OCI-LY1 (cell line): ENCODE results near the gene DUSP3.

ENCODE experiments used
- H2AFZ ChIP-seq: fragments of 200-600 bp; sonication (generic), shearing (Covaris generic); 2 replicates; pipeline ENCODE4 v1.6.0; 2014; ENCODE audit warnings: antibody characterized with exemption, mild to moderate bottlenecking, low read length
- H3F3A ChIP-seq: fragments of 200-600 bp; sonication (generic), shearing (Covaris generic); 2 replicates; pipeline ENCODE4 v1.6.0; 2014; ENCODE audit warnings: mild to moderate bottlenecking, antibody characterized with exemption, low read length, moderate library complexity; ENCODE audit not compliant: insufficient read depth
- H3K27ac ChIP-seq: fragments of 200-600 bp; sonication (generic); 2 replicates; pipeline ENCODE4 v1.5.1; 2014; ENCODE audit warnings: low read length, mixed run types, mild to moderate bottlenecking, low read depth; ENCODE audit not compliant: poor library complexity, severe bottlenecking
- H3K27me3 ChIP-seq: fragments of 200-600 bp; sonication (generic); 2 replicates; pipeline ENCODE4 v1.6.0; 2014; ENCODE audit warnings: antibody characterized with exemption, mild to moderate bottlenecking, low read length, moderate library complexity; ENCODE audit not compliant: insufficient read depth
- H3K36me3 ChIP-seq: fragments of 200-600 bp; sonication (generic); 2 replicates; pipeline ENCODE4 v1.6.1; 2014; ENCODE audit warnings: mild to moderate bottlenecking, antibody characterized with exemption, low read length, moderate library complexity, mixed read lengths; ENCODE audit not compliant: insufficient read depth
- H3K4me1 ChIP-seq: fragments of 200-600 bp; sonication (generic); 2 replicates; pipeline ENCODE4 v1.5.1; 2014; ENCODE audit warnings: mild to moderate bottlenecking, low read length, moderate library complexity; ENCODE audit not compliant: insufficient read depth, severe bottlenecking
- H3K4me2 ChIP-seq: fragments of 200-600 bp; sonication (generic), shearing (Covaris generic); 2 replicates; pipeline ENCODE4 v1.6.1; 2014; ENCODE audit warnings: low read length
- H3K4me3 ChIP-seq: fragments of 200-600 bp; sonication (generic); 2 replicates; pipeline ENCODE4 v1.5.1; 2014; ENCODE audit warnings: low read length, low read depth, mild to moderate bottlenecking, mixed read lengths; ENCODE audit not compliant: poor library complexity, severe bottlenecking
- H3K79me2 ChIP-seq: fragments of 200-600 bp; shearing (Covaris generic); 2 replicates; pipeline ENCODE4 v1.6.1; 2016; ENCODE audit warnings: mixed run types, low read length, mixed read lengths; ENCODE audit not compliant: insufficient read depth
- H3K9ac ChIP-seq: fragments of 200-600 bp; sonication (generic), shearing (Covaris generic); 2 replicates; pipeline ENCODE4 v1.6.1; 2014; ENCODE audit warnings: mild to moderate bottlenecking, low read length, mixed read lengths
- H3K9me2 ChIP-seq: fragments of 200-600 bp; sonication (generic), shearing (Covaris generic); 2 replicates; pipeline ENCODE4 v1.6.1; 2014; ENCODE audit warnings: low read depth, mild to moderate bottlenecking, low read length, mixed read lengths
- H3K9me3 ChIP-seq: fragments of 200-600 bp; shearing (Covaris generic); 2 replicates; pipeline ENCODE4 v1.6.1; 2014; ENCODE audit warnings: low read length, mixed read lengths
- H4K20me1 ChIP-seq: fragments of 200-600 bp; sonication (generic), shearing (Covaris generic); 2 replicates; pipeline ENCODE4 v1.6.0; 2016; ENCODE audit warnings: mild to moderate bottlenecking, low read length; ENCODE audit not compliant: insufficient read depth
- CTCF ChIP-seq: fragments of 200-600 bp; sonication (generic), shearing (Covaris generic); IDR thresholded peaks from 2 replicates; pipeline ENCODE4 v1.5.1; 2017; ENCODE audit warnings: mild to moderate bottlenecking, antibody characterized with exemption, low read length, moderate library complexity, mixed read lengths
- EZH2 ChIP-seq: fragments of 200-600 bp; sonication (generic), shearing (Covaris generic); IDR thresholded peaks from 2 replicates; pipeline ENCODE4 v1.8.0; 2017; ENCODE audit warnings: borderline replicate concordance, mixed run types, mild to moderate bottlenecking, antibody characterized with exemption, low read length, moderate library complexity, mixed read lengths

DUSP3 gene

DNA sequence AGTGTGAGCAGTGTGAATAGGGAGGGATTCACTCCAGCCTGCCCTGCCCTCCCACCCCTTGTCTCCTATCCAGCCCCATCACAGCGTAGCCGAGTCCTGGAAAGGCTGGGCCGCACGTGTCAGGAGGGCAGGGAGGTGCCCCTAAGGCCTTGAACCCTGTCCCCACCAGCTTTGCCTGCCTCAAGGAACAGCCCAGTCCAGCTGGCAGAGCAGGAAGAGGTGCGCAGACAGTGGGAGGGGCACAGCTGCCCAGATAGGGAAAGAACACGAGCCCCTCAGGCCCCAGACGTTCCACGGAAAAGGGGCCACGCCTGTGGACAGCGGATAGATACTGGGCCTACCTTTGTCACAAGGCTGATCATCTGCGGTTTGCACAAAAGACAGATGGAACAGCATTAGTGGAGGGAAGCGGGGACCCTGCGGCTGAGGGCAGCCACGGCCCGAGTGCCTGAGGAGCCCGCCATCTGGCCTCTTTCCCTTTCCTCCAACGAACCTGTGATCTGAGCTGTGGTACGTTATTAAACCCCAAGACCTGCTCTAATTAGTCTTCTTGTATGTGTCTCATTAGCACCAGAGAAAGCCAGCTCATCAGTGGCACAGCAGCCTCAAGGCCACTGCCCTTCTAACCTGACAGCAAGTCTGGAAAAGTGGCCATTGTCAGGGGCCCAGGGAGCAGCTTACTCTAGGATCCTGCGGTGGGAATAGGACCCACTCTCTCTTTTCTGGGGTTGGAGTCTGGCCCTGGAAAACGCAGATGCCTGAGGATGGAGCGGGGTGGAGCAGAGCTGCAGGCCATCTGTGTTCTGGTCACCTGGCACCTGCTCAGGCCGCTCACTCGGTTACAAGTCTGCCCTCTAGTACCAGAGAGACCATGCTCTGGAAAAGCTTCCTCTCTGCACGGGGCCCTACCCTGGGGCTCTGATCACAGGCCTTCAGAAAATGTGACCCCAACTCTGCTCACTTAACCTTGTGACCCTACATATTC, 37.9 kb upstream of the DUSP3 start:
- Histone ChIP-seq H3K36me3 (no peaks in the 10 kb centered on the region), H3K4me2 (no peak overlapping the region)
- TF ChIP-seq CTCF (no peak), EZH2 (no peak)

GRCh38 chr17:43814714-43815113, 35.9 kb upstream of the DUSP3 start:
- Histone ChIP-seq H3K79me2 (no peaks in the 10 kb centered on the region), H3K4me2 (no peak overlapping the region), H3K36me3 (no peaks in the 10 kb centered on the region), H3K9me2 (no peaks in the 10 kb centered on the region), H3K27me3 (peaks cover 4% of the 10 kb centered on the region; the same call in 1 of the 2 replicates), H3K4me3 (no peak overlapping the region), H3K27ac (no peak overlapping the region), H3F3A (no peaks in the 10 kb centered on the region), H3K9me3 (no peaks in the 10 kb centered on the region), H3K4me1 (no peaks in the 10 kb centered on the region), H3K9ac (no peak overlapping the region), H4K20me1 (no peaks in the 10 kb centered on the region), H2AFZ (no peak overlapping the region)
- no peak for TF ChIP-seq EZH2
- no peak for TF ChIP-seq CTCF

More for the DNA sequence above, 37.9 kb upstream of the DUSP3 start:
- Histone ChIP-seq H4K20me1 (no peaks in the 10 kb centered on the region), H3K9ac (no peak overlapping the region), H2AFZ (no peak overlapping the region), H3K4me3 (no peak overlapping the region), H3K27me3 (no peaks in the 10 kb centered on the region), H3F3A (no peaks in the 10 kb centered on the region), H3K9me3 (no peaks in the 10 kb centered on the region), H3K79me2 (no peaks in the 10 kb centered on the region), H3K4me1 (no peaks in the 10 kb centered on the region), H3K9me2 (no peaks in the 10 kb centered on the region), H3K27ac (no peak overlapping the region)

DNA sequence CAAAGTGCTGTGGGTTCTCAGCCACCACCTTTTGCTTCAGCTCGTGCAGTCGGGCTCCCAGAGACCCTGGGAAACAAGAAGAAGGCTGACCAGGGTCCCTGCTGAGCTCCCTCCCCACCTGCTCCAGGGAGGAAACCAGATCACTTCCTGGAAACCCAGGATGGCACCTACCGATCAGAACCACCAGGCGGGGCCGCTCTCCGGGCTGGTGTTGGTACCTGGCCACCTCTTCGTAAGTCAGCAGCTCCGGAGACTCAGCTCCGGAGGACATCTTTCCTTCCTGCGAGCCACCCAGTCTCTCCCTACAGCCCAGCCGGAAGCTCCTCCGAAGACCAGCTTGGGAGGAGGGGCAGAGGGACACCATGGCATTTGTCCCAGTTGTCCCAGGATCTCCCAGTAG, 35.2 kb upstream of the DUSP3 start:
- H3K9ac ChIP-seq, result no peak overlapping the region
- H2AFZ ChIP-seq, result no peak overlapping the region
- H3K27ac ChIP-seq, result no peak overlapping the region
- H3K36me3 ChIP-seq, result no peaks in the 10 kb centered on the region
- no peaks in the 10 kb centered on the region for H4K20me1 ChIP-seq
- no peak for TF ChIP-seq EZH2
- no peak for TF ChIP-seq CTCF
- H3K4me3 ChIP-seq, result no peak overlapping the region
- no peaks in the 10 kb centered on the region for H3F3A ChIP-seq
- H3K4me1 ChIP-seq, result no peaks in the 10 kb centered on the region
- H3K4me2 ChIP-seq, result no peak overlapping the region
- peaks cover 7% of the 10 kb centered on the region; the same call in 1 of the 2 replicates for H3K27me3 ChIP-seq
- no peaks in the 10 kb centered on the region for H3K79me2 ChIP-seq
- no peaks in the 10 kb centered on the region for H3K9me3 ChIP-seq
- H3K9me2 ChIP-seq, result no peaks in the 10 kb centered on the region
